Liver (tissue), 9 donors: Measurements from ENCODE around the gene SETD7. TPM values are rescaled to one million over a fixed set of nuclear protein-coding genes. Genes with fewer than 3 reads are reported as not detected.
A peak's percentile ranks its signal among the peaks of the same experiment; 100 is the strongest.
"Not testable (repeated sequence)": the region's sequence is repeated elsewhere in the genome, so short reads cannot be mapped to it uniquely, and the experiment has no call there.

ENCODE experiments used
- DNase-seq: peaks from one replicate; pipeline ENCODE4 v3.0.0-alpha.2; 2017; ENCODE audit warnings: low spot score
- H3K27ac ChIP-seq, 2 donors: one replicate each; pipeline ENCODE4 v1.7.0; 2013; ENCODE audit warnings: inconsistent platforms in 2 of 2, low read length in 2 of 2, control low read depth in 1 of 2, low read depth in 1 of 2, mild to moderate bottlenecking in 1 of 2
- H3K27me3 ChIP-seq, 4 donors: one replicate each; pipeline versions ENCODE4 v1.6.1 to v1.7.0; 2013; ENCODE audit warnings: low read length in 3 of 4, inconsistent platforms in 1 of 4, mild to moderate bottlenecking in 1 of 4, moderate library complexity in 1 of 4; ENCODE audit not compliant: control insufficient read depth in 4 of 4, insufficient read depth in 4 of 4
- H3K36me3 ChIP-seq, 4 donors: one replicate each; pipeline versions ENCODE4 v1.6.1 to v1.7.0; 2013; ENCODE audit warnings: low read length in 3 of 4, mild to moderate bottlenecking in 3 of 4, low read depth in 1 of 4, moderate library complexity in 1 of 4; ENCODE audit not compliant: control insufficient read depth in 4 of 4, insufficient read depth in 3 of 4
- H3K4me1 ChIP-seq, 4 donors: one replicate each; pipeline versions ENCODE4 v1.6.1 to v1.7.0; 2013; ENCODE audit warnings: low read length in 3 of 4, mild to moderate bottlenecking in 3 of 4, moderate library complexity in 1 of 4; ENCODE audit not compliant: control insufficient read depth in 4 of 4, insufficient read depth in 4 of 4
- H3K4me3 ChIP-seq, 3 donors: one replicate each; pipeline versions ENCODE4 v1.6.1 to v1.7.0; 2013; ENCODE audit warnings: low read length in 3 of 3, control low read depth in 1 of 3, low read depth in 1 of 3, mild to moderate bottlenecking in 1 of 3
- H3K9ac ChIP-seq, 2 donors: one replicate each; pipeline ENCODE4 v1.7.0; 2013; ENCODE audit warnings: low read length in 2 of 2, mild to moderate bottlenecking in 2 of 2, moderate library complexity in 2 of 2, control low read depth in 1 of 2, low read depth in 1 of 2
- H3K9me3 ChIP-seq, 4 donors: one replicate each; pipeline versions ENCODE4 v1.6.1 to v1.7.0; 2013; ENCODE audit warnings: low read length in 3 of 4; ENCODE audit not compliant: control insufficient read depth in 4 of 4
- REST ChIP-seq: IDR thresholded peaks from 2 replicates; pipeline ENCODE4 v1.6.1; 2016; ENCODE audit warnings: antibody characterized with exemption, mild to moderate bottlenecking
- RXRA ChIP-seq, 2 donors: IDR thresholded peaks; 2 replicates each; pipeline ENCODE4 v1.6.1; 2017 to 2018; ENCODE audit warnings: antibody characterized with exemption in 2 of 2, mild to moderate bottlenecking in 1 of 2
- YY1 ChIP-seq: IDR thresholded peaks from 2 replicates; pipeline ENCODE4 v1.6.1; 2016; ENCODE audit warnings: antibody characterized with exemption, mild to moderate bottlenecking
- WGBS: extraction: QIAGEN DNeasy Blood & Tissue Kit; methylation state at CpG from one replicate; pipeline ENCODE4 v1.1.7; 2013; 5-methylcytosine and 5-hydroxymethylcytosine counted together
- polyA plus RNA-seq, 2 donors: library from polyadenylated mRNA; stranded (reverse) in 1 of 2; unstranded in 1 of 2; fragments of 200-250 nt in 1 of 2; fragments of >200 nt in 1 of 2; fragmentation: Nextera tagmentation in 1 of 2; extraction: Ambion mirVana in 1 of 2; gene quantifications; one replicate each; pipeline versions ENCODE4 v1.2.1 to v1.2.3, GENCODE V29; 2013 to 2015
- total RNA-seq, 2 donors: library from RNA; depleted of rRNA; stranded (reverse); fragments of >200 nt; gene quantifications; one replicate each; pipeline ENCODE4 v1.2.3, GENCODE V29; 2014
- TF ChIP-seq, protein P1 (sequence below): IDR thresholded peaks from 2 replicates; pipeline ENCODE4 v1.6.1; 2016; ENCODE audit warnings: antibody characterized with exemption
- donor health status: healthy.
- donor health status: healthy.
- donor health status: healthy.
- donor health status: healthy.
- donor health status: healthy.

The SETD7 gene
- total and polyA plus RNA-seq, 4 donors, result 12.9 to 81.7 (median 18.0) TPM

GRCh38 chr4:139469216-139469615, 86.8 kb downstream of the SETD7 start:
- H3K27me3 ChIP-seq, result no peaks in the 10 kb centered on the region
- H3K27ac ChIP-seq, result peak overlapping the region; percentile 61 to 76
- peaks cover 0 to 9% (median 7%) of the 10 kb centered on the region in 4 donors for H3K36me3 ChIP-seq
- peaks cover 7 to 27% (median 19%) of the 10 kb centered on the region in 4 donors for H3K4me1 ChIP-seq
- no peak for DNase-seq
- no peak overlapping the region for H3K9ac ChIP-seq
- no peak overlapping the region for H3K4me3 ChIP-seq
- no peak for TF ChIP-seq REST
- no peak for TF ChIP-seq RXRA (IDR thresholded peaks at IDR 0.05)
- TF ChIP-seq, protein P1, sequence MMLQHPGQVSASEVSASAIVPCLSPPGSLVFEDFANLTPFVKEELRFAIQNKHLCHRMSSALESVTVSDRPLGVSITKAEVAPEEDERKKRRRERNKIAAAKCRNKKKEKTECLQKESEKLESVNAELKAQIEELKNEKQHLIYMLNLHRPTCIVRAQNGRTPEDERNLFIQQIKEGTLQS, result no peak
- H3K9me3 ChIP-seq, result no peaks in the 10 kb centered on the region
- 88% methylated on average over 2 of the region's 2 CpGs for WGBS

- DNase-seq, H3K4me3 ChIP-seq, H3K9me3 ChIP-seq, H3K27ac ChIP-seq, H3K36me3 ChIP-seq, H3K9ac ChIP-seq, H3K27me3 ChIP-seq: not testable (repeated sequence)
- peaks cover 7 to 27% (median 19%) of the 10 kb centered on the region in 4 donors for H3K4me1 ChIP-seq
Measured at GRCh38 chr4:139468756-139469155, 87.3 kb downstream of the SETD7 start.

- 79% methylated on average over 4 of the region's 4 CpGs for WGBS
- H3K4me1 ChIP-seq, result peaks cover 9 to 21% (median 17%) of the 10 kb centered on the region in 4 donors
- no peaks in the 10 kb centered on the region for H3K9me3 ChIP-seq
- peaks cover 0 to 2% (median under 1%) of the 10 kb centered on the region in 4 donors for H3K36me3 ChIP-seq
- no peak overlapping the region for H3K4me3 ChIP-seq
- no peak for DNase-seq
- no peak overlapping the region for H3K9ac ChIP-seq
- no peak overlapping the region for H3K27ac ChIP-seq
- H3K27me3 ChIP-seq, result no peaks in the 10 kb centered on the region
- no peak for TF ChIP-seq YY1
- TF ChIP-seq, protein P1, result no peak
Measured at GRCh38 chr4:139465922-139466321, 90.1 kb downstream of the SETD7 start.

DNA sequence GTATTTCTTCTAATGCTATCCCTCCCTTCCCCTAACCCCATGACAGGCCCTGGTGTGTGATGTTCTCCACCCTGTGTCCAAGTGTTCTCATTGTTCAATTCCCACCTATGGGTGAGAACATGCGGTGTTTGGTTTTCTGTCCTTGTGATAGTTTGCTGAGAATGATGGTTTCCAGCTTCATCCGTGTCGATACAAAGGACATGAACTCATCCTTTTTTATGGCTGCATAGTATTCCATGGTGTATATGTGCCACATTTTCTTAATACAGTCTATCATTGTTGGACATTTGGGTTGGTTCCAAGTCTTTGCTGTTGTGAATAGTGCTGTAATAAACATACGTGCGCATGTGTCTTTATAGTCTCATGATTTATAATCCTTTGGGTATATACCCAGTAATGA, 91.5 kb downstream of the SETD7 start:
- not testable (repeated sequence) for H3K36me3 ChIP-seq, H3K9ac ChIP-seq, H3K4me3 ChIP-seq, H3K27ac ChIP-seq, H3K27me3 ChIP-seq, H3K9me3 ChIP-seq, DNase-seq
- peaks cover 2 to 18% (median 8%) of the 10 kb centered on the region in 4 donors for H3K4me1 ChIP-seq
- 98% methylated on average over 5 of the region's 5 CpGs for WGBS
